ENCODE results near the gene IL10.
A peak's percentile ranks its signal among the peaks of the same experiment; 100 is the strongest.

Gene IL10

GRCh38 chr1:206772243-206772937, at the start of gene IL10:
Gene IL10 (minus strand): TSS chr1:206772494. CDS start chr1:206772435, 59 bp downstream.
- DNase-seq (ENCODE audit: low read depth, low spot score) = no peak

GRCh38 chr1:206821493-206821892, 49.2 kb upstream of the IL10 start:
- DNase-seq (ENCODE audit: low read depth, low spot score) = no peak

GRCh38 chr1:206816390-206817287, 44.3 kb upstream of the IL10 start:
- DNase-seq (ENCODE audit: low read depth, low spot score) = no peak

- DNase-seq (ENCODE audit: low read depth, low spot score) = no peak
These were observed 42.5 kb upstream of the IL10 start for GRCh38 chr1:206814716-206815341.

GRCh38 chr1:206812471-206812870, 40.2 kb upstream of the IL10 start:
- DNase-seq (ENCODE audit: low read depth, low spot score) = no peak

GRCh38 chr1:206809504-206810084, 37.3 kb upstream of the IL10 start:
- DNase-seq (ENCODE audit: low read depth, low spot score) = no peak

GRCh38 chr1:206808615-206809014, 36.3 kb upstream of the IL10 start:
- no peak for DNase-seq (ENCODE audit: low read depth, low spot score)

- DNase-seq (ENCODE audit: low read depth, low spot score) = no peak
These were observed 33.1 kb upstream of the IL10 start for GRCh38 chr1:206805357-206805756.

- no peak for DNase-seq (ENCODE audit: low read depth, low spot score)
These were observed 32.0 kb upstream of the IL10 start for GRCh38 chr1:206804156-206804737.

- peak; percentile 75 for DNase-seq (ENCODE audit: low read depth, low spot score)
These were observed 31.0 kb upstream of the IL10 start for GRCh38 chr1:206803221-206803730.

GRCh38 chr1:206802401-206802800, 30.1 kb upstream of the IL10 start:
- no peak for DNase-seq (ENCODE audit: low read depth, low spot score)

- DNase-seq (ENCODE audit: low read depth, low spot score) = no peak
These were observed 29.2 kb upstream of the IL10 start for GRCh38 chr1:206801467-206801866.

GRCh38 chr1:206800891-206801290, 28.6 kb upstream of the IL10 start:
- DNase-seq (ENCODE audit: low read depth, low spot score) = no peak

- no peak for DNase-seq (ENCODE audit: low read depth, low spot score)
These were observed 28.1 kb upstream of the IL10 start for GRCh38 chr1:206800411-206800810.

GRCh38 chr1:206799311-206799710, 27.0 kb upstream of the IL10 start:
- DNase-seq (ENCODE audit: low read depth, low spot score) = no peak

- DNase-seq (ENCODE audit: low read depth, low spot score) = no peak
These were observed 26.2 kb upstream of the IL10 start for GRCh38 chr1:206798384-206798996.

- DNase-seq (ENCODE audit: low read depth, low spot score) = no peak
These were observed 25.5 kb upstream of the IL10 start for GRCh38 chr1:206797534-206798383.

- no peak for DNase-seq (ENCODE audit: low read depth, low spot score)
These were observed 24.7 kb upstream of the IL10 start for GRCh38 chr1:206796981-206797402.

GRCh38 chr1:206796116-206796515, 23.8 kb upstream of the IL10 start:
- DNase-seq (ENCODE audit: low read depth, low spot score) = no peak

- no peak for DNase-seq (ENCODE audit: low read depth, low spot score)
These were observed 22.1 kb upstream of the IL10 start for GRCh38 chr1:206794294-206794908.

All from activated CD4-positive, CD25-positive, alpha-beta regulatory T cell treated with anti-CD3 and anti-CD28 coated beads, Interleukin-2, amount 50 U/mL, for 16 hours (primary cell).